KOPT-K1 (cell line): ENCODE results near the gene FARP2.
"Not testable (repeated sequence)": the region's sequence is repeated elsewhere in the genome, so short reads cannot be mapped to it uniquely, and the experiment has no call there.

Experiments used
- H3K27ac ChIP-seq: fragments of 200-600 bp; sonication (generic); 2 replicates; pipeline ENCODE4 v1.5.1; 2016; ENCODE audit warnings: antibody characterized with exemption, mild to moderate bottlenecking, low read depth, low read length; ENCODE audit not compliant: poor library complexity, severe bottlenecking
- H3K36me3 ChIP-seq: fragments of 200-600 bp; sonication (generic); 2 replicates; pipeline ENCODE4 v1.5.1; 2017; ENCODE audit warnings: antibody characterized with exemption, mild to moderate bottlenecking, low read length, moderate library complexity; ENCODE audit not compliant: insufficient read depth
- H3K9me3 ChIP-seq: fragments of 200-600 bp; sonication (generic); 2 replicates; pipeline ENCODE4 v1.5.1; 2017; ENCODE audit warnings: antibody characterized with exemption, low read length, mild to moderate bottlenecking; ENCODE audit not compliant: insufficient read depth, poor library complexity, severe bottlenecking

The FARP2 gene

GRCh38 chr2:241399941-241400922 is 44.1 kb downstream of the FARP2 start:
- Histone ChIP-seq H3K9me3 (no peaks in the 10 kb centered on the region), H3K27ac (no peak overlapping the region), H3K36me3 (0 out of 2 replicates have a peak, but pooled peaks cover 3% of the 10 kb centered on the region)

GRCh38 chr2:241408849-241409248 is 52.8 kb downstream of the FARP2 start:
- no peak overlapping the region for H3K27ac ChIP-seq
- peaks cover 35% of the 10 kb centered on the region for H3K36me3 ChIP-seq
- H3K9me3 ChIP-seq: no peaks in the 10 kb centered on the region

DNA sequence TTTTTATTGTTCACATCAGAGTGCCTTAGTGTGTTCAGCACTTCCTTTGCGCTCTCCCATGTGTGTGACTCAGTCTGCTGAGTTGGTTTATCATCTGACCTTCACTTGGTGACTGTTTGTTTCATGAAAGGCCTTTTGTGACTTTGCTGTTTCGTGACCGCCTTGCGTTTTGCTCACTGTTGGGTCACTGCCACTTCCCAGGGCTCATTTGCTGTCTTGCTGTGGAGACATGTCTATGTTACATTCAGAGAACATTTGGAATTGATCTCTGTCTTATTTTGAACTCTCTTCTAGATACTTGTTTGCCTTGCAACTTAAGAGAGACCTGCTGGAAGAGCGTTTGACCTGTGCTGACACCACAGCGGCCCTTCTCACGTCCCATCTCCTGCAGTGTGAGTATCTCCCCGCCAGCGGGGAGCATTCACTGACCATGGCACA is 54.7 kb downstream of the FARP2 start:
- Histone ChIP-seq H3K36me3 (peaks cover 54% of the 10 kb centered on the region), H3K9me3 (no peaks in the 10 kb centered on the region), H3K27ac (no peak overlapping the region)

DNA sequence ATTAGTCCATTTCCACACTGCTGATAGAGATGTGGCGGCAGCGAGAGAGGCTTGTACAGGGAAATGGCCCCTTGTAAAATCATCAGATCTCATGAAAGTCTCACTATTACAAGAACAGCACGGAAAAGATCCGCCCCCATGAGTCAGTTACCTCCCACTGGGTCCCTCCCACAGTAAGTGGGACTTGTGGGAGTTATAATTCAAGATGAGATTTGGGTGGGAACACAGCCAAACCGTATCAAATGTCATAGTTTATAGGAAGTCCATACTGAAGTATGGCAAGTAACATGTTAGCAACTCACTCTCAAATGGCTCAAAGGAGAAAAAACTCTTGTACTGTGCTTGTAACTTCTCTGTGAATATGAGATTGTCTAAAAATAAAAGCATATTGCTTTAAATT is 56.1 kb downstream of the FARP2 start:
- H3K9me3 ChIP-seq: no peaks in the 10 kb centered on the region
- H3K27ac ChIP-seq: no peak overlapping the region
- H3K36me3 ChIP-seq: peaks cover 63% of the 10 kb centered on the region

- H3K9me3 ChIP-seq, H3K27ac ChIP-seq: not testable (repeated sequence)
- H3K36me3 ChIP-seq: peaks cover 71% of the 10 kb centered on the region
These were observed 57.4 kb downstream of the FARP2 start for GRCh38 chr2:241413501-241413900.

GRCh38 chr2:241413929-241414580 is 58.0 kb downstream of the FARP2 start:
- H3K36me3 ChIP-seq: peaks cover 73% of the 10 kb centered on the region
- no peaks in the 10 kb centered on the region for H3K9me3 ChIP-seq
- H3K27ac ChIP-seq: no peak overlapping the region

DNA sequence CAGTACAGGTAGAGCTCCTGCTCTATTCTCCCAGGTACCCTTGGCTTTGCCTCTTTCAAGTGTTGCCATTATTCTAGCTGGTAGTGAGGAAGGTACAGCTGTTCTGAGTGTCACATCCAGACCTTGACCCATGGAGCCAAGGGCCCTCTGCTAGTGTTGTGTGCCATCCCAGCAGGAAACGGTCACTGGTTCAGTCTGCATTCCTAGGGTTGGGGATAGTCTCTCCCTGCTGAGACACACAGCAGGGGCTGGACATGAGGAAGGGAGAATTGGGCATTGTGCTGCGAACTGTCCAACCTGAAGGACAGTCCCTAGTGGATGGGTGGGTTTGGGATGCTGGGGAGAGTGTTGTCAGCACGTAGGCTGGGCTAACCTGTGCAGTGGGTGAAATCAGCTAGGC is 59.1 kb downstream of the FARP2 start:
- Histone ChIP-seq H3K36me3 (peaks cover 73% of the 10 kb centered on the region), H3K9me3 (no peaks in the 10 kb centered on the region), H3K27ac (no peak overlapping the region)

GRCh38 chr2:241417626-241418025 is 61.5 kb downstream of the FARP2 start:
- peaks cover 5% of the 10 kb centered on the region for H3K9me3 ChIP-seq
- peaks cover 67% of the 10 kb centered on the region for H3K36me3 ChIP-seq
- H3K27ac ChIP-seq: no peak overlapping the region

- Histone ChIP-seq H3K36me3 (peaks cover 31% of the 10 kb centered on the region), H3K27ac (no peak overlapping the region)
These were observed 65.2 kb downstream of the FARP2 start for GRCh38 chr2:241421330-241421729.

DNA sequence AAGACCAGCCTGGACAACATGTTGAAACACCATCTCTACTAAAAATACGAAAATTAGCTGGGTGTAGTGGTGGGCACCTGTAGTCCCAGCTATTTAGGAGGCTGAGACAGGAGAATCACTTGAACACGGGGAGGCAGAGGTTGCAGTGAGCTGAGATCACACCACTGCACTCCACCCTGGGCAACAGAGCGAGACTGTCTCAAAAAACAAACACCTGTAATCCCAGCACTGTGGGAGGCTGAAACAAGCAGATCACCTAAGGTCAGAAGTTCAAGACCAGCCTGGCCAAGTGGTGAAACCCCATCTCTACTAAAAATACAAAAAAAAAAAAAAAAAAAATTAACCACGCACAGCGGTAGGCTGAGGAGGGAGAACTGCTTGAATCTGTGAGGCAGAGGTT is 65.9 kb downstream of the FARP2 start:
- peaks cover 27% of the 10 kb centered on the region; the same call in 1 of the 2 replicates for H3K36me3 ChIP-seq
- H3K27ac ChIP-seq: not testable (repeated sequence)
- H3K9me3 ChIP-seq: peaks cover 21% of the 10 kb centered on the region

More at GRCh38 chr2:241421330-241421729, 65.2 kb downstream of the FARP2 start:
- peaks cover 21% of the 10 kb centered on the region for H3K9me3 ChIP-seq

DNA sequence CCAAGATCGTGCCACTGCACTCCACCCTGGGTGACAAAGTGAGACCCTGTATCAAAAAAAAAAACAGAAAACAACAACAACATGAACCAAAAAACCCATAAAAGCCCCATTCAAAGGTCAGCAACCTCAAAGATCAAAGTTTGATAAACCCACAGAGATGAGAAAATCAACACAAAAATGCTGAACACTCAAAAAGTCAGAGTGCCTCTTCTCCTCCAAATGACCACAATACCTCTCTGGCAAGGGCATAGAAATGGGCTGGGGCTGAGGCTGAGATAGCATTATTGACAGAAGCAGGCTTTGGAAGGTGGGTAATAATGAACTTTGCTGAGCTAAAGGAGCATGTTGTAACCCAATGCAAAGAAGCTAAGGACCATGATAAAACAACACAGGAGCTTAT is 66.3 kb downstream of the FARP2 start:
- Histone ChIP-seq H3K9me3 (peaks cover 21% of the 10 kb centered on the region), H3K27ac (no peak overlapping the region), H3K36me3 (peaks cover 27% of the 10 kb centered on the region; the same call in 1 of the 2 replicates)

GRCh38 chr2:241423489-241423888 is 67.4 kb downstream of the FARP2 start:
- H3K27ac ChIP-seq: not testable (repeated sequence)
- Histone ChIP-seq H3K9me3 (peaks cover 21% of the 10 kb centered on the region), H3K36me3 (peaks cover 17% of the 10 kb centered on the region; the same call in 1 of the 2 replicates)

GRCh38 chr2:241425368-241425767 is 69.3 kb downstream of the FARP2 start:
- no peak overlapping the region for H3K27ac ChIP-seq
- peaks cover 21% of the 10 kb centered on the region for H3K9me3 ChIP-seq
- peaks cover 22% of the 10 kb centered on the region; the same call in 1 of the 2 replicates for H3K36me3 ChIP-seq

GRCh38 chr2:241430178-241430577 is 74.1 kb downstream of the FARP2 start:
- Histone ChIP-seq H3K27ac (no peak overlapping the region), H3K9me3 (no peaks in the 10 kb centered on the region), H3K36me3 (peaks cover 39% of the 10 kb centered on the region)

DNA sequence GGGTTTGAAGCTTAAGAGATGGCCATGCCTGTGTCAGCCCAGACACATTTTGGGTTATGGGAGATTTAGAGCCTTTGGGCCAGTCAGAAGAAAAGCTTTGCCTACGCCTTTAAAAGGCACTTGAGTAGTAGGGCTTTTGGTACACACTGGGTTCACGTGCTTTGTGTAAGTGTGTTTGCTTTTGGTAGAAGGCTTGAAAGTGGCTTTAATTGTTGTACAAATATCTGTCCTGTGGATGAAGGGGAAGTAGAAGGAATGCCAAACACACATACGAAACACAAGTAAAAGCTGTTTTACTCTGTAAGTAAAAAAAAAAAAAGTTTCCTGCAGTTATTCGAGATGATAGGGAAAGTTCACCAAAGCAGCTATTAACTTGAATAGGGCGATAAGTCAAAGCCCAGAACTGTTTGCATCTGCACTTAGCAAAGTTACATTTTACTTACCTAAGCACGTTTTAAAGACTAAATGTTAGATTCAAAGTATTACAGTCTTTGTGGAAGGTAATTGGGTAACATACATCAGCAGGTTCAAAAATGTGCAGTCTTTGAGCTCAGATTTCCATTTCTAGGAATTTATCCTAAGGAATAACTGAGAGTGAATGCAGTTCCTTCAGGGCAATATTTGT is 76.9 kb downstream of the FARP2 start:
- Histone ChIP-seq H3K27ac (no peak overlapping the region), H3K36me3 (peaks cover 55% of the 10 kb centered on the region), H3K9me3 (no peaks in the 10 kb centered on the region)
